ENCODE data around the gene LOXHD1. TPM values are rescaled to one million over a fixed set of nuclear protein-coding genes. Genes with fewer than 3 reads are reported as not detected.
A peak's percentile ranks its signal among the peaks of the same experiment; 100 is the strongest.

LOXHD1 gene
- total RNA-seq, 1 donor from 2014 or later, result not detected

- ATAC-seq, result no peak
- no peak for DNase-seq (ENCODE audit: low spot score)
Observed at GRCh38 chr18:46577546-46577945, 79.5 kb downstream of the LOXHD1 start.

GRCh38 chr18:46575851-46576250 is 81.2 kb downstream of the LOXHD1 start:
- no peak for ATAC-seq
- no peak for DNase-seq (ENCODE audit: low spot score)

GRCh38 chr18:46574743-46575115 is 82.3 kb downstream of the LOXHD1 start:
- no peak for ATAC-seq
- DNase-seq (ENCODE audit: low spot score), result no peak

- DNase-seq (ENCODE audit: low spot score), result no peak
- no peak for ATAC-seq
Observed at GRCh38 chr18:46574000-46574742, 82.8 kb downstream of the LOXHD1 start.

GRCh38 chr18:46573156-46573555 is 83.9 kb downstream of the LOXHD1 start:
- ATAC-seq (no peak), DNase-seq (ENCODE audit: low spot score) (no peak)

GRCh38 chr18:46571756-46572155 is 85.3 kb downstream of the LOXHD1 start:
- ATAC-seq, result no peak

GRCh38 chr18:46570666-46571065 is 86.4 kb downstream of the LOXHD1 start:
- ATAC-seq (no peak), DNase-seq (ENCODE audit: low spot score) (no peak)

More at GRCh38 chr18:46571756-46572155, 85.3 kb downstream of the LOXHD1 start:
- no peak for DNase-seq (ENCODE audit: low spot score)

- DNase-seq (ENCODE audit: low spot score) (no peak), ATAC-seq (no peak)
Observed at GRCh38 chr18:46570134-46570533, 86.9 kb downstream of the LOXHD1 start.

- DNase-seq (ENCODE audit: low spot score), result no peak
- ATAC-seq, result no peak
Observed at GRCh38 chr18:46569211-46569610, 87.8 kb downstream of the LOXHD1 start.

- ATAC-seq (no peak), DNase-seq (ENCODE audit: low spot score) (no peak)
Observed at GRCh38 chr18:46567196-46567595, 89.8 kb downstream of the LOXHD1 start.

- no peak for ATAC-seq
- DNase-seq (ENCODE audit: low spot score), result no peak
Observed at GRCh38 chr18:46566111-46566510, 90.9 kb downstream of the LOXHD1 start.

- ATAC-seq, result no peak
- no peak for DNase-seq (ENCODE audit: low spot score)
Observed at GRCh38 chr18:46565256-46565655, 91.8 kb downstream of the LOXHD1 start.

GRCh38 chr18:46563317-46563716 is 93.7 kb downstream of the LOXHD1 start:
- DNase-seq (ENCODE audit: low spot score), result no peak
- no peak for ATAC-seq

GRCh38 chr18:46562674-46563192 is 94.3 kb downstream of the LOXHD1 start:
- DNase-seq (ENCODE audit: low spot score), result no peak

GRCh38 chr18:46560671-46561045 is 96.4 kb downstream of the LOXHD1 start:
- DNase-seq (ENCODE audit: low spot score) (no peak), ATAC-seq (no peak)

More at GRCh38 chr18:46562674-46563192, 94.3 kb downstream of the LOXHD1 start:
- no peak for ATAC-seq

- no peak for DNase-seq (ENCODE audit: low spot score)
- ATAC-seq, result no peak
Observed at GRCh38 chr18:46559946-46560670, 96.9 kb downstream of the LOXHD1 start.

GRCh38 chr18:46559296-46559695 is 97.7 kb downstream of the LOXHD1 start:
- ATAC-seq, result no peak
- no peak for DNase-seq (ENCODE audit: low spot score)

GRCh38 chr18:46556590-46557206 is 100.3 kb downstream of the LOXHD1 start:
- no peak for DNase-seq (ENCODE audit: low spot score)
- no peak for ATAC-seq

- peak; percentile 54 for ATAC-seq
- DNase-seq (ENCODE audit: low spot score), result no peak
Observed at GRCh38 chr18:46555724-46556123, 101.3 kb downstream of the LOXHD1 start.

- ATAC-seq, result no peak
- no peak for DNase-seq (ENCODE audit: low spot score)
Observed at GRCh38 chr18:46555213-46555612, 101.8 kb downstream of the LOXHD1 start.

GRCh38 chr18:46554406-46555080 is 102.5 kb downstream of the LOXHD1 start:
- DNase-seq (ENCODE audit: low spot score) (no peak), ATAC-seq (no peak)
